ENCODE measurements around the gene TEAD4. TPM values are rescaled to one million over a fixed set of nuclear protein-coding genes. Genes with fewer than 3 reads are reported as not detected.

The TEAD4 gene
- total RNA-seq, 1 experiment from 2014 or later, result 43.2 TPM

GRCh38 chr12:2977776-2978175 lies 18.6 kb downstream of the TEAD4 start:
- H3K27me3 ChIP-seq (ENCODE audit: insufficient read depth, low read length), result no peaks in the 10 kb centered on the region
- H3K27ac ChIP-seq (ENCODE audit: low read depth, low read length), result no peak overlapping the region
- no TSS peak for BruUV-seq (replicated peaks)
- DNase-seq (ENCODE audit: low read depth, low spot score) (no peak), ATAC-seq (no peak)
- no peak overlapping the region for H2AFZ ChIP-seq (ENCODE audit: low read depth, low read length, poor library complexity, severe bottlenecking)
- no peak overlapping the region for H3K4me3 ChIP-seq (replicated peaks in 1 of 2; ENCODE audit: low read depth in 1 of 2, low read length in 2 of 2)
- H4K20me1 ChIP-seq (ENCODE audit: insufficient read depth), result no peaks in the 10 kb centered on the region
- RAD21 ChIA-PET (ENCODE audit: low non-redundant PET in 1 of 2, low total read pairs in 2 of 2, uncharacterized antibody in 2 of 2, unreplicated experiment in 2 of 2), result no interaction called here
- TF ChIP-seq ZFX (IDR thresholded peaks at IDR 0.05) (no peak), EGR1 (IDR thresholded peaks at IDR 0.05; ENCODE audit: low read depth) (no peak), CTCF (IDR thresholded peaks at IDR 0.05 in 2 of 3, conservative IDR thresholded peaks at IDR 0.05 in 1 of 3; ENCODE audit: borderline replicate concordance in 1 of 3, insufficient read depth in 1 of 3, low read depth in 2 of 3, low read length in 2 of 3) (no peak), ZBTB33 (IDR thresholded peaks at IDR 0.05; ENCODE audit: extremely low read depth, insufficient replicate concordance, low read length) (no peak), ELF1 (IDR thresholded peaks at IDR 0.05; ENCODE audit: borderline replicate concordance, low read depth) (no peak), POLR2A (IDR thresholded peaks at IDR 0.05; ENCODE audit: borderline replicate concordance, extremely low read depth, insufficient read depth, insufficient read length) (no peak), RAD21 (IDR thresholded peaks at IDR 0.05; ENCODE audit: low read depth) (no peak), CEBPB (IDR thresholded peaks at IDR 0.05; ENCODE audit: low read depth) (no peak), ATF3 (IDR thresholded peaks at IDR 0.05) (no peak), JUND (IDR thresholded peaks at IDR 0.05) (no peak), EZH2phosphoT487 (IDR thresholded peaks at IDR 0.05; ENCODE audit: borderline replicate concordance) (no peak), FOSL1 (IDR thresholded peaks at IDR 0.05; ENCODE audit: low read depth) (no peak), EZH2 (IDR thresholded peaks at IDR 0.05) (no peak), POLR2AphosphoS5 (IDR thresholded peaks at IDR 0.05; ENCODE audit: low read depth, low read length) (no peak), ZNF274 (IDR thresholded peaks at IDR 0.05; ENCODE audit: low read depth, low read length) (no peak), YY1 (IDR thresholded peaks at IDR 0.05; ENCODE audit: extremely low read depth, insufficient replicate concordance, low read depth, low read length) (no peak), SIN3A (IDR thresholded peaks at IDR 0.05; ENCODE audit: low read depth) (no peak), MAX (IDR thresholded peaks at IDR 0.05) (no peak), SRF (IDR thresholded peaks at IDR 0.05; ENCODE audit: low read depth) (no peak)
- H3K4me2 ChIP-seq (ENCODE audit: low read length), result no peak overlapping the region
- no peaks in the 10 kb centered on the region for H3K9me2 ChIP-seq (ENCODE audit: insufficient read depth)
- POLR2A ChIA-PET, result no interaction called here
- H3K9me3 ChIP-seq (ENCODE audit: control insufficient read depth in 1 of 2, insufficient read depth in 1 of 2, low read depth in 1 of 2, low read length in 2 of 2), result no peaks in the 10 kb centered on the region
- no peaks in the 10 kb centered on the region for H3K4me1 ChIP-seq (ENCODE audit: control insufficient read depth in 1 of 2, insufficient read depth in 2 of 2, low read length in 2 of 2)
- peaks cover 66% of the 10 kb centered on the region for H3K79me2 ChIP-seq (ENCODE audit: insufficient read depth, low read length)
- intact Hi-C loops (cut with micrococcal nuclease), result no loop called here
- H3K36me3 ChIP-seq (ENCODE audit: control insufficient read depth in 1 of 2, insufficient read depth in 2 of 2, low read length in 2 of 2), result peaks cover 0 to 11% of the 10 kb centered on the region in 2 experiments; a peak in 1 of 4 replicates
- no peak overlapping the region for H3K9ac ChIP-seq (ENCODE audit: low read length)
- CTCF ChIA-PET, result no interaction called here
